Measurements from ENCODE around the gene DDAH2.

DNA sequence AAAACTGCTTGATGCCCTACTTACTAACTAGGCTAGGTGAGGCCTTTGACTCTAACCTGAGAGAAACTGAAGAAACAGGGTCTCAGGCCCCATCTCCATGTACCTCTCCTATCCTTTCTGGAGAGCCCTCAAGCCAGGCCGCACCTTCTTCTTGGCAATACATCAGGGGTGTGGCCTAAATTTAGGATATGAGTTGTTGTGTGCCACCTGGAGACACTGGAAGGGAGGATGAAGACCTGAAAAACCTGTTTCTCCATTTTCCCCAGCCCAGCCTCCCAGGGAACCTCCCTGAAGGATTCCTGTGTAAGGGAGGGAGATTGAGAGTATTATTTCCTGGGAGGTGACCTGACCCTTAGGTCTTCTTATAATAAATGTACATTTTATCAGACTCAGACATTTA lies 10.8 kb downstream of the DDAH2 start:
- no peak for TF ChIP-seq POLR2A (IDR thresholded peaks at IDR 0.05)
- TF ChIP-seq, protein P1, sequence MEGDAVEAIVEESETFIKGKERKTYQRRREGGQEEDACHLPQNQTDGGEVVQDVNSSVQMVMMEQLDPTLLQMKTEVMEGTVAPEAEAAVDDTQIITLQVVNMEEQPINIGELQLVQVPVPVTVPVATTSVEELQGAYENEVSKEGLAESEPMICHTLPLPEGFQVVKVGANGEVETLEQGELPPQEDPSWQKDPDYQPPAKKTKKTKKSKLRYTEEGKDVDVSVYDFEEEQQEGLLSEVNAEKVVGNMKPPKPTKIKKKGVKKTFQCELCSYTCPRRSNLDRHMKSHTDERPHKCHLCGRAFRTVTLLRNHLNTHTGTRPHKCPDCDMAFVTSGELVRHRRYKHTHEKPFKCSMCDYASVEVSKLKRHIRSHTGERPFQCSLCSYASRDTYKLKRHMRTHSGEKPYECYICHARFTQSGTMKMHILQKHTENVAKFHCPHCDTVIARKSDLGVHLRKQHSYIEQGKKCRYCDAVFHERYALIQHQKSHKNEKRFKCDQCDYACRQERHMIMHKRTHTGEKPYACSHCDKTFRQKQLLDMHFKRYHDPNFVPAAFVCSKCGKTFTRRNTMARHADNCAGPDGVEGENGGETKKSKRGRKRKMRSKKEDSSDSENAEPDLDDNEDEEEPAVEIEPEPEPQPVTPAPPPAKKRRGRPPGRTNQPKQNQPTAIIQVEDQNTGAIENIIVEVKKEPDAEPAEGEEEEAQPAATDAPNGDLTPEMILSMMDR (IDR thresholded peaks at IDR 0.05) = no peak

All from vagina (tissue), 2 donors.